DMS153 treated with DMSO at 0.1 percent for 48 hours (cell line): ENCODE data around the gene CD320.
A peak's percentile ranks its signal among the peaks of the same experiment; 100 is the strongest.
"Not testable (repeated sequence)": the region's sequence is repeated elsewhere in the genome, so short reads cannot be mapped to it uniquely, and the experiment has no call there.

Experiments used
- DNase-seq: peaks from one replicate; lab custom pipeline; 2025; ENCODE audit not compliant: unreplicated experiment; lab: John Stamatoyannopoulos, UW

The CD320 gene

GRCh38 chr19:8333767-8334457 is 25.8 kb upstream of the CD320 start:
- no peak for DNase-seq

- no peak for DNase-seq
Observed at GRCh38 chr19:8332976-8333766, 25.0 kb upstream of the CD320 start.

- no peak for DNase-seq
Observed at GRCh38 chr19:8331263-8331845, 23.2 kb upstream of the CD320 start.

GRCh38 chr19:8329996-8330395 is 21.8 kb upstream of the CD320 start:
- no peak for DNase-seq

- DNase-seq = no peak
Observed at GRCh38 chr19:8325454-8325853, 17.3 kb upstream of the CD320 start.

- DNase-seq = no peak
Observed at GRCh38 chr19:8324186-8325050, 16.3 kb upstream of the CD320 start.

GRCh38 chr19:8323781-8324185 is 15.6 kb upstream of the CD320 start:
- DNase-seq = no peak

- no peak for DNase-seq
Observed at GRCh38 chr19:8322638-8322997, 14.5 kb upstream of the CD320 start.

GRCh38 chr19:8321986-8322637 is 14.0 kb upstream of the CD320 start:
- no peak for DNase-seq

GRCh38 chr19:8321067-8321985 is 13.2 kb upstream of the CD320 start, which contains the start of the genes NDUFA7 and RPS28:
Gene NDUFA7, minus strand, starts transcription at chr19:8321375. Its CDS starts 17 bp downstream, at chr19:8321358.
Gene RPS28, plus strand, starts transcription at chr19:8321496. Its CDS starts 35 bp downstream, at chr19:8321531.
- peak; percentile 94 for DNase-seq

GRCh38 chr19:8320564-8321066 is 12.5 kb upstream of the CD320 start:
- DNase-seq = no peak

- DNase-seq = no peak
Observed at GRCh38 chr19:8319807-8320520, 11.8 kb upstream of the CD320 start.

- not testable (repeated sequence) for DNase-seq
Observed at GRCh38 chr19:8318835-8319234, 10.7 kb upstream of the CD320 start.

GRCh38 chr19:8316351-8317125 is 8.4 kb upstream of the CD320 start:
- DNase-seq = no peak

- not testable (repeated sequence) for DNase-seq
Observed at GRCh38 chr19:8314981-8315640, 7.0 kb upstream of the CD320 start.

- no peak for DNase-seq
Observed at GRCh38 chr19:8311461-8312260, 3.5 kb upstream of the CD320 start.
